Left lung (tissue), 10 donors: Measurements from ENCODE around the gene EFR3B. TPM values are rescaled to one million over a fixed set of nuclear protein-coding genes. Genes with fewer than 3 reads are reported as not detected.
A peak's percentile ranks its signal among the peaks of the same experiment; 100 is the strongest.

ENCODE experiments used
- ATAC-seq: fragments of 200-7000 bp; cut with Tn5 transposase; one replicate; pipeline ENCODE4 v1.9.1; 2020; ENCODE audit warnings: moderate library complexity
- DNase-seq, 4 donors: peaks; one replicate each; pipeline ENCODE4 v3.0.0-alpha.2; 2013 to 2020
- H3K27ac ChIP-seq, 2 donors: fragments of 200-600 bp; sonication (generic) in 1 of 2; one replicate each; pipeline versions ENCODE4 v1.5.0 to v1.8.0; 2020 to 2021
- H3K27me3 ChIP-seq, 2 donors: fragments of 200-600 bp; sonication (generic) in 1 of 2; one replicate each; pipeline versions ENCODE4 v1.5.0 to v1.8.0; 2020 to 2021
- H3K36me3 ChIP-seq, 2 donors: fragments of 200-600 bp; sonication (generic) in 1 of 2; one replicate each; pipeline versions ENCODE4 v1.5.0 to v1.8.0; 2020 to 2021
- H3K4me1 ChIP-seq, 2 donors: fragments of 200-600 bp; one replicate each; pipeline ENCODE4 v1.8.0; 2021
- H3K4me3 ChIP-seq, 2 donors: fragments of 200-600 bp; sonication (generic) in 1 of 2; one replicate each; pipeline versions ENCODE4 v1.5.0 to v1.8.0; 2020 to 2021; ENCODE audit warnings: mild to moderate bottlenecking in 1 of 2
- H3K9me3 ChIP-seq, 2 donors: fragments of 200-600 bp; sonication (generic) in 1 of 2; one replicate each; pipeline versions ENCODE4 v1.5.0 to v1.8.0; 2020 to 2021
- intact Hi-C, 2 donors: fragments of 100-400 bp; cut with DNase I; formaldehyde crosslinking; loops; one replicate each; pipeline versions ENCODE4 v1.11.2 to v1.14.2; 2022
- polyA plus RNA-seq, 6 donors: library from polyadenylated mRNA; unstranded; fragments of 120-200 nt; gene quantifications; one replicate each; pipeline ENCODE4 v1.2.1, GENCODE V29; 2013; ENCODE audit not compliant: insufficient read length in 6 of 6
- total RNA-seq, 2 donors: library from RNA; stranded (reverse); fragmentation: NEBNext Ultra II Directional; extraction: Animal tissue kit (Norgen Biotek cat#: 25700); gene quantifications; one replicate each; pipeline ENCODE4 v1.2.1, GENCODE V29; 2021
- TF ChIP-seq, protein P1 (sequence below), 2 donors: fragments of 200-600 bp; sonication (generic) in 1 of 2; IDR thresholded peaks; one replicate each; pipeline versions ENCODE4 v1.5.0 to v1.8.0; 2021; ENCODE audit warnings: antibody characterized with exemption in 2 of 2
- donor health status: DM: no; HTN: yes; CAD: no.
- donor health status: DM: no; HTN: no; CAD: no.

The EFR3B gene
- total and polyA plus RNA-seq, 8 donors = 2.4 to 10.5 (median 7.6) TPM

DNA sequence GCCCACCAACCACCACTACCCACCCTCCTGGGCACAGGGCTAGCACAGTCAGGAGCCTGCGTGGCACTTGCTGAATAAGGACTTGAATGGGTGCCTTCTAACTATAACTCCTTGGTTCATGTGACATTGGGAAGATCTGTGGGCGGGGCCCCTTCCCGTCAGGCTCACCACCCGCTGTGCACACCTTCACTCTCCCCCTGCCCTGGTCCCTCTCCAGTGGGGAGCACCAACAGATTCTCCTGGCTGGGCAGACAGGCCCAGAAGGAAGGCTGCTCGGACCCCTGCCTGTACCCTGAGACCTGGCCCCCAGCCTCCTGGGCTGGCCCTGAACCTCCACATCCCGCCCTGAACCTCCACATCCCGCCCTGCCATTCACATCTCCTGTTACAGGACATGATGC is 159.9 kb downstream of the EFR3B start:
- intact Hi-C loops = no loop called here
- H3K27ac ChIP-seq = no peak overlapping the region
- H3K9me3 ChIP-seq = no peaks in the 10 kb centered on the region
- TF ChIP-seq, protein P1, sequence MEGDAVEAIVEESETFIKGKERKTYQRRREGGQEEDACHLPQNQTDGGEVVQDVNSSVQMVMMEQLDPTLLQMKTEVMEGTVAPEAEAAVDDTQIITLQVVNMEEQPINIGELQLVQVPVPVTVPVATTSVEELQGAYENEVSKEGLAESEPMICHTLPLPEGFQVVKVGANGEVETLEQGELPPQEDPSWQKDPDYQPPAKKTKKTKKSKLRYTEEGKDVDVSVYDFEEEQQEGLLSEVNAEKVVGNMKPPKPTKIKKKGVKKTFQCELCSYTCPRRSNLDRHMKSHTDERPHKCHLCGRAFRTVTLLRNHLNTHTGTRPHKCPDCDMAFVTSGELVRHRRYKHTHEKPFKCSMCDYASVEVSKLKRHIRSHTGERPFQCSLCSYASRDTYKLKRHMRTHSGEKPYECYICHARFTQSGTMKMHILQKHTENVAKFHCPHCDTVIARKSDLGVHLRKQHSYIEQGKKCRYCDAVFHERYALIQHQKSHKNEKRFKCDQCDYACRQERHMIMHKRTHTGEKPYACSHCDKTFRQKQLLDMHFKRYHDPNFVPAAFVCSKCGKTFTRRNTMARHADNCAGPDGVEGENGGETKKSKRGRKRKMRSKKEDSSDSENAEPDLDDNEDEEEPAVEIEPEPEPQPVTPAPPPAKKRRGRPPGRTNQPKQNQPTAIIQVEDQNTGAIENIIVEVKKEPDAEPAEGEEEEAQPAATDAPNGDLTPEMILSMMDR (IDR thresholded peaks at IDR 0.05) = no peak
- H3K27me3 ChIP-seq = peaks cover 0 to 16% of the 10 kb centered on the region in 2 donors
- no peaks in the 10 kb centered on the region for H3K36me3 ChIP-seq
- H3K4me3 ChIP-seq = no peak overlapping the region
- H3K4me1 ChIP-seq = peaks cover 0 to 5% of the 10 kb centered on the region in 2 donors
- DNase-seq (no peak), ATAC-seq (no peak)

DNA sequence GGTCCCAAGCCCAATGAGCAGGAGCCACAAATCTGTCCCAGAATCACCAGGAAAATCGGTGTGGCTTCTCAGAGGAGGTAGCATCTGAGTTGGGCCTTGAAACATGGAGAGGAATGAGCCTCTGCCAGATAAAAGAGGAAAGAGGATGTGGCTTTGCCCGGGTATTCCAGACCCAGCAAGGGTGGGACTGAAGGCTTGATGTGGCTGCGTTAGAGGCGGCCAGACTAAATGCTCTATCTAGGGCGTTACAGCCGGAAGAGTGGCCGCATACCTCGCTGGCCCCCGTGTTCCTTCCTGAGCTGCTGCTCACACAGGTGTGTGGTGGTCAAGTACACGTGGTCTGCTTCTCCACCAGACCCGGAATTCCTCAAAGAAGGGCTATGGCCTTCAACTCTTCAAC is 160.4 kb downstream of the EFR3B start:
- TF ChIP-seq, protein P1 (IDR thresholded peaks at IDR 0.05) = no peak
- Histone ChIP-seq H3K9me3 (no peaks in the 10 kb centered on the region), H3K27ac (no peak overlapping the region), H3K27me3 (peaks cover 0 to 16% of the 10 kb centered on the region in 2 donors), H3K36me3 (no peaks in the 10 kb centered on the region), H3K4me3 (no peak overlapping the region), H3K4me1 (peaks cover 0 to 5% of the 10 kb centered on the region in 2 donors)
- no peak for ATAC-seq
- no peak for DNase-seq
- intact Hi-C loops = no loop called here

DNA sequence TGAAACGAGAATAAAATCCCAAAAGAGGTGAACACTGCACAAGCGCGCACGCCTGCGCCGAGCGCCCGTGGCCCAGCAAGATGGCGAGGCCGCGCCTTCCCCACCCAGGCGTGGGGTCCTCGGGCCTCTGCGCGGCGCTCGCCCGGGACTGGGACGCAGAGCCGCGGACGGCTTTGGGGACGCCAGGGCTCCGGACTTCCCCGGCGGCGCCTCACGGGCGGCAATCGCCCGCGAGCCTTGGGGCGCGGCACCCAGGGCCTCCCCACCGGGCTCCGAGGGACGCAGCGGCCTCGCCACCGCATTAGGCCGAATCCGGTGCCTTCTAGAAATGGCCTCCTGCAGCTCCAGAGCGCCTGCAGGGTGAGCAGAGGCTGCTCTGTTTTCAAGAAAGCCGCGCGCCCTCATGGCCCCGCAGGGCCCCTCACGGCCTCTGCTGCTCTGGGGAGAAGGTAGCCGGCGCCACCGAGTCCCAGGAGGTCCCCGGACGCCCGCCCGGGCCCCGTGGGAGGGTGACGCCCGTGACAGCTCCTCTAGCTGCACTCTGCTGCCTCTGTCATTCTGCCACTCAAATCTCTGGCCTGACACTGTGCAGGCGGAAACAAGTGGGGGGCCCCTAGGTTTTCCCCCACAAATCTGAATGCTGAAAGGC is 162.4 kb downstream of the EFR3B start:
- Histone ChIP-seq H3K36me3 (no peaks in the 10 kb centered on the region), H3K4me3 (peak overlapping the region in 1 of 2 donors; percentile 5), H3K27ac (no peak overlapping the region), H3K9me3 (no peaks in the 10 kb centered on the region), H3K27me3 (peaks cover 0 to 16% of the 10 kb centered on the region in 2 donors), H3K4me1 (peaks cover 0 to 5% of the 10 kb centered on the region in 2 donors)
- ATAC-seq (peak; percentile 56), DNase-seq (no peak)
- intact Hi-C loops = no loop called here
- TF ChIP-seq, protein P1 (IDR thresholded peaks at IDR 0.05) = no peak

DNA sequence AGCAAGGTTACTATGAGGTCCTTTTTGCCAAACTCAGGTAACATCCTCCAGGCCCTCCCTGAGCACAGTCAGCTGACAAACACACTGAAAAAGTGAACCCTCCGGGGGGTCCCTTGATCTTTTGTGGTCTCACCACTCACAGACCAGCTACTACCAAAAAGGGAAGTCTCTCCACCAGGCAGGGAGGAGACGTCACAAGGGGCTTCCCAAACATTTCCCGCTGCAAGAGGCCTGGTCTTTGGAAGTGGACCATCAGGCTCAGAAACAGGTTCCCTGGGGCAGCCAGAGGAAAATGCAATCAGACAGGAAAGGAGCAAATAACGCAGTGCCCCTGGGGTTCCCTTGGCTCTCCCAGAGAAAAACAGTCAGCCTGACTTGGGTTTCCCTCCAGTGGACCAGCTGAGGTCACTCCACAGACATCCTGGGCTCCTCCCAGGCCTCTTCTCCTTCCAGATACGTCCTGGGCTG is 165.2 kb downstream of the EFR3B start:
- TF ChIP-seq, protein P1 (IDR thresholded peaks at IDR 0.05) = no peak
- peaks cover 0 to 5% of the 10 kb centered on the region in 2 donors for H3K4me1 ChIP-seq
- peaks cover 0 to 16% of the 10 kb centered on the region in 2 donors for H3K27me3 ChIP-seq
- no peaks in the 10 kb centered on the region for H3K36me3 ChIP-seq
- intact Hi-C loops = no loop called here
- H3K9me3 ChIP-seq = no peaks in the 10 kb centered on the region
- DNase-seq (no peak), ATAC-seq (no peak)
- H3K4me3 ChIP-seq = no peak overlapping the region
- H3K27ac ChIP-seq = no peak overlapping the region

Other genes starting within 250 kb of the EFR3B start
- 10 to 100 TPM; 31.3 to 45.0 TPM for gene PTRHD1, start 248.7 kb upstream of the EFR3B start, total RNA-seq
- gene PTRHD1, start 248.7 kb upstream of the EFR3B start, polyA plus RNA-seq = 10 to 100 TPM; 47.6 to 62.6 (median 51.7) TPM
- 10 to 100 TPM in 1 of 2 donors, 1 to 10 TPM in 1; 9.9 to 10.6 TPM for gene CENPO, start 248.7 kb upstream of the EFR3B start, total RNA-seq
- gene CENPO, start 248.7 kb upstream of the EFR3B start, polyA plus RNA-seq = 10 to 100 TPM; 17.9 to 33.2 (median 21.7) TPM
- 10 to 100 TPM; 47.1 to 50.5 TPM for gene ADCY3, start 121.8 kb upstream of the EFR3B start, total RNA-seq
- gene ADCY3, start 121.8 kb upstream of the EFR3B start, polyA plus RNA-seq = 10 to 100 TPM; 31.4 to 40.1 (median 36.5) TPM
- gene DNAJC27, start 70.1 kb upstream of the EFR3B start, total RNA-seq = 1 to 10 TPM; 4.9 to 5.0 TPM
- gene DNAJC27, start 70.1 kb upstream of the EFR3B start, polyA plus RNA-seq = 10 to 100 TPM in 4 of 6 donors, 1 to 10 TPM in 2; 9.5 to 11.9 (median 10.9) TPM
- gene POMC, start 126.5 kb downstream of the EFR3B start, total RNA-seq = 1 to 10 TPM; 1.5 to 3.7 TPM
- 1 to 10 TPM in 5 of 6 donors, under 1 TPM in 1; 0.74 to 3.3 (median 1.8) TPM for gene POMC, start 126.5 kb downstream of the EFR3B start, polyA plus RNA-seq